GM18867 (cell line): Measurements from ENCODE around the gene HOXB9.

Experiments
- ATAC-seq: cut with Tn5 transposase; IDR thresholded peaks from one replicate; pipeline ENCODE4 v1.9.1; 2021; ENCODE audit warnings: mild to moderate bottlenecking, moderate library complexity; ENCODE audit not compliant: unreplicated experiment

Gene HOXB9

GRCh38 chr17:48588528-48588927 lies 37.6 kb downstream of the HOXB9 start:
- ATAC-seq = no peak

GRCh38 chr17:48588074-48588415 lies 38.1 kb downstream of the HOXB9 start:
- ATAC-seq = no peak

GRCh38 chr17:48587276-48588073 lies 38.7 kb downstream of the HOXB9 start:
- no peak for ATAC-seq

GRCh38 chr17:48586355-48587258 lies 39.6 kb downstream of the HOXB9 start:
- ATAC-seq = no peak

GRCh38 chr17:48584223-48584741 lies 41.9 kb downstream of the HOXB9 start:
- ATAC-seq = no peak

GRCh38 chr17:48583708-48584222 lies 42.4 kb downstream of the HOXB9 start:
- ATAC-seq = no peak

- no peak for ATAC-seq
Measured at GRCh38 chr17:48582750-48583069, 43.4 kb downstream of the HOXB9 start.

- no peak for ATAC-seq
Measured at GRCh38 chr17:48579760-48580554, 46.2 kb downstream of the HOXB9 start.

GRCh38 chr17:48579471-48579759 lies 46.7 kb downstream of the HOXB9 start:
- no peak for ATAC-seq

GRCh38 chr17:48578616-48579470 lies 47.3 kb downstream of the HOXB9 start:
- ATAC-seq = peak; percentile 46

- peak; percentile 63 for ATAC-seq
Measured at GRCh38 chr17:48577946-48578615, 48.1 kb downstream of the HOXB9 start, which contains the start of gene HOXB4. TSS of gene HOXB4 (minus strand) at chr17:48578350. CDS start at chr17:48578319, 31 bp downstream.

GRCh38 chr17:48577330-48577945 lies 48.7 kb downstream of the HOXB9 start:
- peak; percentile 12 for ATAC-seq

- no peak for ATAC-seq
Measured at GRCh38 chr17:48576479-48577309, 49.5 kb downstream of the HOXB9 start.

- ATAC-seq = no peak
Measured at GRCh38 chr17:48575673-48576478, 50.3 kb downstream of the HOXB9 start.

GRCh38 chr17:48575066-48575582 lies 51.0 kb downstream of the HOXB9 start:
- no peak for ATAC-seq

GRCh38 chr17:48574505-48575065 lies 51.6 kb downstream of the HOXB9 start:
- ATAC-seq = no peak
